ENCODE data around the gene RFX3. TPM values are rescaled to one million over a fixed set of nuclear protein-coding genes. Genes with fewer than 3 reads are reported as not detected.

The RFX3 gene
- total RNA-seq, 2 donors from 2014 or later = 27.5 to 28.2 TPM

GRCh38 chr9:3511551-3511950, 14.2 kb downstream of the RFX3 start:
- Histone ChIP-seq H3K9ac (ENCODE audit: extremely low read depth, low read length, poor library complexity, severe bottlenecking) (no peak overlapping the region), H3K27me3 (ENCODE audit: control insufficient read depth, insufficient read depth, low read length, poor library complexity, severe bottlenecking) (no peaks in the 10 kb centered on the region), H3K27ac (ENCODE audit: low read depth, low read length) (no peak overlapping the region), H3K36me3 (ENCODE audit: control insufficient read depth, insufficient read depth, low read length) (no peaks in the 10 kb centered on the region), H3K4me1 (ENCODE audit: control insufficient read depth, insufficient read depth, low read length) (no peaks in the 10 kb centered on the region), H3K9me3 (ENCODE audit: control insufficient read depth, low read length) (no peaks in the 10 kb centered on the region), H3K4me3 (ENCODE audit: low read length) (no peak overlapping the region)
- Mint-ChIP-seq H3K36me3 (ENCODE audit: low read depth) (peaks cover 3% of the 10 kb centered on the region), H3K4me3 (no peak overlapping the region), H3K4me1 (peaks cover 22% of the 10 kb centered on the region), H3K27ac (peak overlapping the region; percentile 37), H3K9me3 (no peaks in the 10 kb centered on the region), H3K27me3 (ENCODE audit: insufficient read depth) (no peaks in the 10 kb centered on the region)
- WGBS, 2 experiments (ENCODE audit: insufficient coverage in 1 of 2, insufficient read length in 1 of 2) = 100% methylated on average over 1 of the region's 1 CpG; no CpG with 5 or more reads in 1 of the 2 experiments
- no peak for TF ChIP-seq CTCF (conservative IDR thresholded peaks at IDR 0.05)
- no peak for DNase-seq

DNA sequence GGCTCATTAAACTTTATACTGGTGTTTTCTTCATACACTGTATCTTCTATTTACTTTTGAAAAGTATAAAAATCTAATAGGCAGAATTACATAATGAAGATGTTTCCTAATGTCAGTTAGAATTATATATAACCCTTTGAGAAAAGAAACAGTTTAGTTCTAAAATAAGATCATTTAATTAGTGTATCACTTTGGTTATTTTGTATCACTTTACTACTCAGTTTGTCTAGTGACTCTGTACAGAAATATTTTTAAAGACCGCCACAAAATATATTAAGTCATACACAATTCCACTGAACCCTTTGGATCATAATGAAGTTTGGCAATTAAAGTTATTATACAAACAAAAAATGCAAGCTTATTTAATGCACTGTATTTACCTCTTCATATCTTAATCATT, 15.0 kb downstream of the RFX3 start:
- H3K9me3 Mint-ChIP-seq = no peaks in the 10 kb centered on the region
- H3K36me3 Mint-ChIP-seq (ENCODE audit: low read depth) = no peaks in the 10 kb centered on the region
- Histone ChIP-seq H3K4me1 (ENCODE audit: control insufficient read depth, insufficient read depth, low read length) (no peaks in the 10 kb centered on the region), H3K27ac (ENCODE audit: low read depth, low read length) (no peak overlapping the region), H3K9me3 (ENCODE audit: control insufficient read depth, low read length) (no peaks in the 10 kb centered on the region), H3K27me3 (ENCODE audit: control insufficient read depth, insufficient read depth, low read length, poor library complexity, severe bottlenecking) (no peaks in the 10 kb centered on the region), H3K9ac (ENCODE audit: extremely low read depth, low read length, poor library complexity, severe bottlenecking) (no peak overlapping the region), H3K36me3 (ENCODE audit: control insufficient read depth, insufficient read depth, low read length) (no peaks in the 10 kb centered on the region), H3K4me3 (ENCODE audit: low read length) (no peak overlapping the region)
- H3K4me3 Mint-ChIP-seq = no peak overlapping the region
- H3K27ac Mint-ChIP-seq = no peak overlapping the region
- WGBS, 2 experiments (ENCODE audit: insufficient coverage in 1 of 2, insufficient read length in 1 of 2) = 100% methylated on average over 1 of the region's 1 CpG; no CpG with 5 or more reads in 1 of the 2 experiments
- DNase-seq = no peak
- peaks cover 22% of the 10 kb centered on the region for H3K4me1 Mint-ChIP-seq
- H3K27me3 Mint-ChIP-seq (ENCODE audit: insufficient read depth) = no peaks in the 10 kb centered on the region
- no peak for TF ChIP-seq CTCF (conservative IDR thresholded peaks at IDR 0.05)

GRCh38 chr9:3509926-3510325, 15.9 kb downstream of the RFX3 start:
- Histone ChIP-seq H3K36me3 (ENCODE audit: control insufficient read depth, insufficient read depth, low read length) (no peaks in the 10 kb centered on the region), H3K27ac (ENCODE audit: low read depth, low read length) (peak overlapping the region; percentile 50), H3K9me3 (ENCODE audit: control insufficient read depth, low read length) (no peaks in the 10 kb centered on the region), H3K4me3 (ENCODE audit: low read length) (no peak overlapping the region), H3K27me3 (ENCODE audit: control insufficient read depth, insufficient read depth, low read length, poor library complexity, severe bottlenecking) (no peaks in the 10 kb centered on the region), H3K9ac (ENCODE audit: extremely low read depth, low read length, poor library complexity, severe bottlenecking) (no peak overlapping the region), H3K4me1 (ENCODE audit: control insufficient read depth, insufficient read depth, low read length) (no peaks in the 10 kb centered on the region)
- Mint-ChIP-seq H3K36me3 (ENCODE audit: low read depth) (no peaks in the 10 kb centered on the region), H3K9me3 (no peaks in the 10 kb centered on the region), H3K27ac (peak overlapping the region; percentile 9), H3K27me3 (ENCODE audit: insufficient read depth) (no peaks in the 10 kb centered on the region), H3K4me1 (peaks cover 22% of the 10 kb centered on the region), H3K4me3 (no peak overlapping the region)
- 100% methylated on average over 1 of the region's 1 CpG; no CpG with 5 or more reads in 1 of the 2 experiments for WGBS, 2 experiments (ENCODE audit: insufficient coverage in 1 of 2, insufficient read length in 1 of 2)
- no peak for DNase-seq
- no peak for TF ChIP-seq CTCF (conservative IDR thresholded peaks at IDR 0.05)
